HFF-Myc (cell line): ENCODE measurements around the gene STRIT1.

ENCODE experiments used
- DNase-seq: peaks from one replicate; pipeline ENCODE4 v3.0.0-alpha.2; 2011; ENCODE audit warnings: low read depth; ENCODE audit errors: extremely low read depth
- H3K4me3 ChIP-seq: replicated peaks from 2 replicates; pipeline ENCODE4 v1.5.1; 2011; ENCODE audit warnings: low read depth, mild to moderate bottlenecking, control low read depth, low read length
- TF ChIP-seq, protein P1 (sequence below): IDR thresholded peaks from 2 replicates; pipeline ENCODE4 v1.5.1; 2012; ENCODE audit warnings: mild to moderate bottlenecking, low read depth, low read length, control low read depth; ENCODE audit errors: missing control alignments

Gene STRIT1

DNA sequence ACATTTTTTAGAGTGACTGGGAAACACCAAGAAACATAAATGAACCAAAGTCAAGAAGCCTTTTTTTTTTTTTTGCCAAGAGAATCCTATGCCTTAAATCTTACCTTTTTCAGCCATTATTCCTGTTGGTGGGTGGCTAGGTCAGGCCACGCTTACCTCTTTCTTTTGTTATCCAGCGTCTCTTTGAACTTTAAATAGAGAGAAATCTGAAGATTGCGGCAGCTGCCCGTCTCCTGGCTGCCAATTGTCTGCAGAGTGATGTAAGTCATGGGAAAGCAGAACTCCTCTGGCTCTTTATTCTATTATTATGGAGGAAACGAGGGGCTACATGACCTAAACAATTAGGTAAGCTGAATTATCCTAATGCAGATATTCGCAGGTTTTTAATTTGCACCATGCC lies at the start of gene STRIT1:
STRIT1 (minus strand) TSS at position 168 of the 400 bp plus-strand sequence.
- DNase-seq: no peak
- H3K4me3 ChIP-seq: no peak within 1 kb of the TSS
- TF ChIP-seq, protein P1, sequence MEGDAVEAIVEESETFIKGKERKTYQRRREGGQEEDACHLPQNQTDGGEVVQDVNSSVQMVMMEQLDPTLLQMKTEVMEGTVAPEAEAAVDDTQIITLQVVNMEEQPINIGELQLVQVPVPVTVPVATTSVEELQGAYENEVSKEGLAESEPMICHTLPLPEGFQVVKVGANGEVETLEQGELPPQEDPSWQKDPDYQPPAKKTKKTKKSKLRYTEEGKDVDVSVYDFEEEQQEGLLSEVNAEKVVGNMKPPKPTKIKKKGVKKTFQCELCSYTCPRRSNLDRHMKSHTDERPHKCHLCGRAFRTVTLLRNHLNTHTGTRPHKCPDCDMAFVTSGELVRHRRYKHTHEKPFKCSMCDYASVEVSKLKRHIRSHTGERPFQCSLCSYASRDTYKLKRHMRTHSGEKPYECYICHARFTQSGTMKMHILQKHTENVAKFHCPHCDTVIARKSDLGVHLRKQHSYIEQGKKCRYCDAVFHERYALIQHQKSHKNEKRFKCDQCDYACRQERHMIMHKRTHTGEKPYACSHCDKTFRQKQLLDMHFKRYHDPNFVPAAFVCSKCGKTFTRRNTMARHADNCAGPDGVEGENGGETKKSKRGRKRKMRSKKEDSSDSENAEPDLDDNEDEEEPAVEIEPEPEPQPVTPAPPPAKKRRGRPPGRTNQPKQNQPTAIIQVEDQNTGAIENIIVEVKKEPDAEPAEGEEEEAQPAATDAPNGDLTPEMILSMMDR: no peak

DNA sequence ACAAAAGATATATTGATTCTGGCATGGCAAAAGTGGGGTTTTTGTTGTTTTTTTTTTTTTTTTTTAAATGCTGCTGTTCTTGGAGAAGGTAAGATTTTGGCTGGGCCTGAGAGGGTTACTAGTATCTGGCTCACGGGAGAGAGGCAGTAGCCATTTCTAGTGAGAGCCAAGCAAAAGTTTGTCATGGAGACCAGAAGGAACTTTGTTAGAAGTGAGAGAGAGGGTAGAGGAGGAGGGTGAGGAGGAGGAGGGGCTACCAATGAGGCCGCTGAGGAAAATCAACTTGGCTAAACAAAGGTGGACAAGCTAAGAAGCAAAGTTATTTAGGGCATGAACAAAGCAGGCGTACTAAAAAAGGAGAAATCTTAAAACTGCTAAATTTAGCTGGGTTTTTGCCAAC lies 48.9 kb upstream of the STRIT1 start:
- DNase-seq: no peak
- TF ChIP-seq, protein P1: no peak
- H3K4me3 ChIP-seq: no peak overlapping the region

DNA sequence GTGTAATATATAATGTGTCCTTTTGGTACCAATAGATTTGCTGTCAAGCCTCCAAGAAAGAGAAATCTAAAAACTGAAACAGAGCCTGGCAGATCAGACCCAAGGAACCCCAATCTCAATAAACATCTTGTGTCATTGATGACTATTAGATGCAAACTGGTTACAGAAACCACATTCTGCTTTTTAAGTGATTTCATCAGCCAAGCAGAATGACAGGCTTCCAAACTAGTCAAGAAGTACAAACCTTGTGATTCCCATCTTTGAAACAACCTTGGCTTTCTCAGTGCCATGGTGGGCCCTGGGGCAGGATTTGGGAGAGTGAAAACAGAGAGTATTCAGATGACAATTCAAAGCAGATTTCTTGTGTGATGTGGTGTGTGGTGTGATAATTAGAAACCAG lies 45.6 kb upstream of the STRIT1 start:
- TF ChIP-seq, protein P1: no peak
- H3K4me3 ChIP-seq: no peak overlapping the region
- DNase-seq: no peak

DNA sequence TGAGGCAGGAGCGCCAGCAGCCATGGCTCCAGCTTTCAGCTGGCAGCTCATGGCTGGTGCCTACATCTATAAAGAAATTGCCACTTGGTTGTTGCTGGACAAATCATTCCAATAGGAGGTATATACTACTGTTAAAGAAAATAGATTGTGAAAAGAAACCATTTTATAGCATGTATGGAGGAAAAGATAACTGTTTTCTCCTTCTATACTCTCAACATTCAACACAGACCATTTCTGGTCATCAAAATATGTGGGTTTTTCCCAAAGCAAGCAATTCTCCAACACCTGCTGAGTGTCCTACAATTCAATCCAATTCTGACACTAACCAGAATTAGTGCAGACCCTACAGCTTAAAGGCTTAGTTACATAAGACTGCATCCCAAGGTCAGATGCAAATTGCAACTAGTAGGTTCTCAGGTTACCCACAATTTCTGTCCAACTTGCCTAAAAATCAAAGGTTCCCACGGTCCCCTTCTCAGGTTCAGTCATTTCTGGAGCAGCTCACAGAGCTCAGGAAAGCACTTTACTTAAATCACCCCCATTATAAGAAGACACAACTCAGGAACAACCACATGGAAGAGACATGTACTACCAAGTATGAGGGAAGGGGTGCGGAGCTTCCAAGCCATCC lies 42.4 kb upstream of the STRIT1 start:
- TF ChIP-seq, protein P1: no peak
- DNase-seq: no peak
- H3K4me3 ChIP-seq: no peak overlapping the region

DNA sequence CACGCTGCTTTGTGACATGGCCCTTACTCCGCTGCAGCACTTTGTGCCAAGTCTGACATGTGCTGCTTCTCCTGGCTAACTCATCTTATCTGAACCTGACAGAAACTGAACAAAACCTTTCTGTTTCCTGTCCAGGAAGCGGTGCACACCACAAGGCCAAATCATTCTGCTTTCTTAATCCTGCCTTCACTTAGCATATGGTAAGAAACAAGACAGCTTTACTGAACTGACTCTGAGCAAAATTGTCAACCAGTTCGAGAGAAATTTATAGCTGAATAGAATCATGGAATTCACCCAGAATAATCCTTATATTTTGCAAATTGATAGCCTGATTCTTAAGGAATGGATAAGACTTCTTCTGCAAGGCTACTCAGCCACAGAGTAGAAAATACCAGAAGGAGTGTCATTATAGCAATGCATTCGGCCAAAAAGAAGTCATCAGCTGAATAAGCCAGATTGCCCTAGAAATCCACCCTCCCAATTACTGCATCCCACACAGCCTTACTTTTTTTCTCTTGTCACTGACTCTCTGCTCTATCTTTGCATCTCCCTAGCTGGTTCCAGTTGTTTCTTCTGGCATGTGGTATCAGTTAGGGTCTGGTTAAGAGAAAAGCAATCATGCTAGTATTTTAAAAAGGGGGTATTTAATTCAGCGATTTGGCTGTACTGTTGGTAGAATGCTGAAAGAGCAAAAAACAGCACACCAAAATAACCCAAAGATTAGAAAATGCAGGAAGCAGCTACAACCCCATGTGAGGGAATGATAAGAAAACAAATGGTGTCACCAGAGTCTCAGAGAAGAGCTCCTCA lies 41.6 kb upstream of the STRIT1 start:
- TF ChIP-seq, protein P1: no peak
- no peak for DNase-seq
- no peak overlapping the region for H3K4me3 ChIP-seq

DNA sequence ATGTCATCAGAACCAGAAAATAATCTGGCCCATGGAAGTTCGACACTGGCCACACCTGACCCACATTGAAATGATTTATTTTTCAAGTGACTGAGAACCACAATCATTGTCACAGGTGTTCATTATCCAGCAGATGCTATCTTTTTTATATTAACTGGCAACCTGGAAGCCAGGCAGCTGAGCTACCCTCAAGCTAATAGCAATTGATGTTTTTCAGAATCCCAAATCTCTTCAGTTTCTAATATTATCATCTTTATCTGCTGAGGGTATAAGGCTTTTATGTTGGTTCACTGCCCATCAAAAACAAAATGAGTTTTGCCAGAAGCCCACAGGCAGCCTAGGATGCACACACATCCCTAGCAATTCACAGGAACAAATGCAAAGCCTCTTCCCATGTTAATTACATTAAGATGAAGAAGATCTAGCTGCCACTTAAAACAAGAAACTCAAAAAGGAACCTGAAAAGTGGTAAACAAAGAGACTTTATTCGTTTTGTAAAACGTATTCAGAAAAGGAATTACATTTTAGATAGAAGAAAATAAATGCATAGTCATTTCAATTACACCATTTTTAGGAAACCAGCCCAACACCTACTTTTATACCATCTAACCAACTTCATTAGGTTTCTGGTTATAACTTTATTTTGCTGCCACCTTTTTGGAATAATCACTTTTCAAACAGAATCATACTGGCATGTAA lies 40.9 kb upstream of the STRIT1 start:
- no peak overlapping the region for H3K4me3 ChIP-seq
- TF ChIP-seq, protein P1: no peak
- no peak for DNase-seq
